GM03348 (cell line): ENCODE measurements around the gene CCDC17.

Experiments
- DNase-seq: peaks from one replicate; pipeline ENCODE4 v3.0.0; 2012; ENCODE audit warnings: low spot score

The CCDC17 gene

DNA sequence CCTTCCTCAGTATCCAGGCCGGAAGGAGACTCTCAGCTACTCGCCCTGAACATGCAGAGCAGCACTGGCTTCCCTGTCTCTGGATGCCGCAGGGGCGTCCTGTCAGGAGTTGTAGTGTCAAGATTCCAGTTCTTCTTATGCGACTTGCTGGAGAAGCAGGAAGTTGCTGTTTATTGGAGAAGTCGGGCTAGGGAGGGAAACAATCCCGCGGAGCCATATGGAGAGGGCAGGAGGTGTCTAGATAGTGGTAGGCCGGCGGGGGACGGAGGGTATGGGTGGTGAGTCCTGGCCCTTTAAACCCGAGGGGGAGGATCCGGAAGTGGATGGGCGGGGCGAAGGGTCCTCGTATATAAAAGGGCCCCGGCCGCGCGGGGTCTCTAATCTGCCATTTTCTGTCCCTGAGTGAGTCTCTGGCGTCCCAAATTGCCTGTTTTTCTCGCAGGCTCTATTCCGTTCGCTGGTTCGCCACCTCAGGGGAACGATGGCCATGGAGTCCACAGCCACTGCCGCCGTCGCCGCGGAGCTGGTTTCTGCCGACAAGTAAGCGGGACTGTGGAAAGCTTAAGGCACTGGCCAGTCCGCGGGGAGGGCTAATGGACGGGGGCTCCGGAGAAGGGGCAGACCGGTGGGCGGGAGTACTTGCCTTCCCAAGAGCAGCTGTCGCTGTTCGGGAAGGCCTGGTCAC, 40.0 kb downstream of the CCDC17 start, which contains the start of gene NASP:
TSS of gene NASP (plus strand) at position 376 of the 685 bp plus-strand sequence. CDS start at position 482, 106 bp downstream.
- DNase-seq, result peak; percentile 95

- DNase-seq, result peak; percentile 99
These were observed 40.6 kb downstream of the CCDC17 start for GRCh38 chr1:45583264-45583665.

DNA sequence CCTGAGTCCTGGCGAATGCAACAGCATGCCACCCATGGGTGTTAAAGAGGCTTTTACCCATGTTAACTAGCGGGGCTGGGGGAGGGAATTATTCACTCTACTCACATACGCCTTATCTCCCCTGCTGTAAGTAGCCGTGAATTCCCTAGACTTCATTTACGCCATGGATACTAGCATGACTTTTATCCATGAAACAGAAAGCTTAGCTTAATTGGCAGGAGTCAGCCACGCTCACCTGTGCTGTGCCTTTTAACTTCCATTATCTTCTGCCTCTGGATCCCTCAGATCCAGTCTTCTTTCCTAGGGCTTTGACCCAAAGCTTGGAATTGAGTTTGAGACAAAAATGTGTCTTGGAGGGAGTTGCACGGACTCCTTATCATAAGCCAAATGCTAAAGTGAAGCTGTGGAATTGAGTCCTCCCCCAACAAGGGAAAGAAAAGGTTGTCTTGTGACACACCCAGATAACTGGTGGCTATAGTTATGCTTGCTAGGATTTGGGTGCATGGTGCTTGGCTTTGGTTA, 49.7 kb downstream of the CCDC17 start:
- DNase-seq, result no peak

GRCh38 chr1:45573231-45573804, 50.5 kb downstream of the CCDC17 start:
- no peak for DNase-seq

GRCh38 chr1:45570631-45571030, 53.2 kb downstream of the CCDC17 start:
- DNase-seq, result no peak
